Retina (tissue), 1 donor: ENCODE data around the gene PLIN5.
"Not testable (repeated sequence)": the region's sequence is repeated elsewhere in the genome, so short reads cannot be mapped to it uniquely, and the experiment has no call there.

ENCODE experiments used
- DNase-seq: peaks from one replicate; pipeline ENCODE4 v3.0.0-alpha.2; 2016

The PLIN5 gene

GRCh38 chr19:4542896-4543841 lies 8.1 kb upstream of the PLIN5 start:
- DNase-seq: no peak

DNA sequence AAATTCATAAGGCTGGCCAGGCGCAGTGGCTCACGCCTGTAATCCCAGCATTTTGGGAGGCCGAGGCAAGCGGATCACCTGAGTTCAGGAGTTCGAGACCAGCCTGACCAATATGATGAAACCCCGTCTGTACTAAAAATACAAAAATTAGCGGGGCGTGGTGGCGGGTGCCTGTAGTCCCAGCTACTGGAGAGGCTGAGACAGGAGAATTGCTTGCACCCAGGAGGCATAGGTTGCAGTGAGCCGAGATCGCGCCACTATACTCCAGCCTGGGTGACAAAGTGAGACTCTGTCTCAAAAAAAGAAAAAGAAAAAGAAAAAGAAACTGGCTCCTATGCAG lies 6.8 kb upstream of the PLIN5 start:
- DNase-seq: not testable (repeated sequence)

DNA sequence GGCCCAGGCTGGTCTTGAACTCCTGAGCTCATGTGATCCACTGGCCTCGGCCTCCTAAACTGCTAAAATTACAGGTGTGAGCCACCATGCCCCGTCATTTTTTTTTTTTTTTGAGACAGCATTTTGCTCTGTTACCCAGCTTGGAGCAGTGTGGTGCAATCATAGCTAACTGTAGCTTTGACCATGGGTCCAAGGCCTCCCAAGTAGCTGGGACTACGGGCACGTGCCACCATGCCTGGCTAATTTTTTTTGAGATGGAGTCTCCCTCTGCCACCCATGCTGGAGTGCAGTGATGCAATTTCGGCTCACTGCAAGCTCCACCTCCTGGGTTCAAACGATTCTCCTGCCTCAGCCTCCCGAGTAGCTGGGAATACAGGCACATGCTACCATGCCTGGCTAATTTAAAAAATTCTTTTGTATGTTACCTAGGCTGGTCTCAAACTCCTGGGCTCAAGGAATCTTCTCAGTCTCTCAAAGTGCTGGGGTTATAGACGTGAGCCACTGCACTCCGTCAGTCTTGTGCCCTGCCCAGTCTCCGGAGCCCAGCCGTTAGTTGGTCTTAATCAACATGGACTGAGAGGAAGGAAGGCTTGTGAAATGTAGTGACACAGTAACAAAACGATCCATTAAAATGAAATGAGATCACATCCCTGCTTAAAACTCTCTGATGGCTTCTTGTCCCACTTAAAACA lies 6.2 kb upstream of the PLIN5 start:
- no peak for DNase-seq

DNA sequence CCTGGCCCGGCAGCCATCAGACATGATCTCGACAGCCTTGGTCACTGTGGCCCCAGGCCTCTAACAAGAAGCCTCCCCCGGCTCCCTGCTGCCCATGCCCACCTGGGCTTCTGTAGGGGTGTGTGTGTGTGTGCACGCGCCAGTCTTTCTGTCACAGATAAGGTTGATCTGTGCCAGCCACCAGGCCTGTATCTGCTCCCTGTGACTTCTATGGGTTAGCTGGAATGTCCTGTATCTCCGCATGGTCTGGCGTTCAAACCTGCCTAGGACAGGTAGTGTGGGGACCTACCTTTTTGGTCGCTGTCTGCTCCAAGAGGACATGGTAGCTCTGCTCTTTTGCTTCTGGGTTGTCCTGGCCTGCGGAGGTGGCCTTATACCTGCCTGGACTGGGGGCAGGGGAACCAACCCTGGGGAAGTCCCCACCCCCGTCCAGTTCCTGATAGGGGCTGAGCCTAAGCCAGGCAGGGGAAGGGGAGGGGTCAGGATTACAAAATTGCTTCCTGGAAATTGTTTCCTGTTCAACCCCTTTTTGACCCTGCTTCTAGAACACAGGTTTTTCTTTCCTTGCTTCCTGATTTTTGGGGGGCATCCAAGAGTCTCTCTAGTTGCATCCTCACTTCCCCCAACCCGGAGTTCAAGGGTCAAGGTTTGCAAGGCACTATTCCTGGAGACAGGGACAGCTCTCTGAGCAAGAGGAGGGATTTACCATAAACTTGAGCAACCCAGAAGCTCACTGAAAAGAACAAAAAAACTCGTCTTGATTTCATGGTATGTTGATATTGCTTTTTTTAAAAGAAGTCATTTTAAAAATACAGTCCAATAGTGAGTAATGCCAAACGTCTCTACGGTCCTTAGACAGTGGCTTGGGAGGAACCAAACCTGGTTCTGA lies 4.9 kb upstream of the PLIN5 start, which contains the start of gene LRG1:
LRG1 (minus strand) TSS at position 344 of the 889 bp plus-strand sequence; CDS start at position 321, 23 bp downstream.
- no peak for DNase-seq

- no peak for DNase-seq
Observed at GRCh38 chr19:4539169-4539692, 4.2 kb upstream of the PLIN5 start.

- no peak for DNase-seq
Observed at GRCh38 chr19:4538601-4538954, 3.6 kb upstream of the PLIN5 start.

DNA sequence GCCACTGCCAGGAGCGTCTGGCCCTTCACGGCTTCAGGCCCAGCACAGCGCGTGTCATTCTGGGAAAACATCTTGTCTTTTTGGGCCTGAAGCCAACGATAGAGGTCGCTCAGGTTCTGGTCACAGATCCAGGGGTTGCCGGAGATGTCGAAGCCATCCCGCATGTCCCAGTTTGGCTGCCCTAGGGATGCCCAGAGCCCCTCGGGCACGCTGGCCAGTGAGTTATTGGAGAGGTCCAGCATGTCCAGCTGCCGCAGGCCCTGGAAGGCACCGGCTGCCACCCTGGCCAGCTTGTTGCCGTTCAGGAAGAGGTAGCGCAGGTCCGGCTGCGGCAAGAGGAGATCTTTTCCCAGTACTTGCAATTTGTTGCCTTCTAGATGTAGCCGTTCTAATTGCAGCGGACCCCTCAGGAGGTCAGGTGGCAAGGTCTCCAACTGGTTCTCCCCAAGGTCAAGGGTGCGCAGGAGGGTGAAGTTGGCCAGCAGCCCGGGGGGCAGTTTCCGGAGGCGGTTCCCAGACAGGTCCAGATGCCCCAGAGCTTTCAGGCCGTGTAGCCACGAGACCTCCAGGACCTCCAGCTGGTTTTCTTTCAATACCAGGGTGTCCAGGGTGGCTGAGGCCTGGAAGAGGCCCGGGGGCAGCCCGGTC lies 3.1 kb upstream of the PLIN5 start:
- DNase-seq: no peak

GRCh38 chr19:4536798-4537197 lies 1.8 kb upstream of the PLIN5 start:
- DNase-seq: no peak

- DNase-seq: no peak
Observed at GRCh38 chr19:4533835-4534424, 1.1 kb downstream of the PLIN5 start.

GRCh38 chr19:4533334-4533733 lies 1.7 kb downstream of the PLIN5 start:
- no peak for DNase-seq

DNA sequence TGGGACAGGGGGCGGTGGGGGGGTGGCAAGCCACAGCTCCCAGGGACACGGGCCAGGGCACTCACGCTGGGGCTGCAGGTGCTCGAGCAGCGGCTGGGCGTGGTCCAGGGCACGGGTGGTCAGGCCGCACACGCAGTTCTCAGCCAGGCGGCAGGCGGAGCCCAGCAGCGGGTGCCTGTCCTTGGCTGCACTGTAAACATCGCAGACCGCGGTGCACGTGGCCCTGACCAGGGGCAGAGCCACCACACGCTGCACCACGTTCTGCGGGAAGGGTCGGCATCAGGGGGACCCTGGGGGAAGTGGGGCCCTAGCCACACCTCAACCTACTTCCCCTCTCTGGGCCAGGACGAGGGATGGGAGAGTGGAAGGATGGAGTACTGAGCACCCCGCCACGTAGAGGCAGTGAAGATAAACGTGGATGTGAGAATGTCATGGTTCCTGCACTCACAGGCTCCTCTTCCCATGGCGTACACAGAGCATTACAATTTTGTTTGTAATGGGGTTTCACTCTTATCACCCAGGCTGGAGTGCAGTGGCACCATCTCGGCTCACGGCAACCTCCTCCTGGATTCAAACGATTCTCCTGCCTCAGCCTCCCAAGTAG lies 3.4 kb downstream of the PLIN5 start:
- no peak for DNase-seq

GRCh38 chr19:4529924-4530522 lies 5.0 kb downstream of the PLIN5 start:
- no peak for DNase-seq

- no peak for DNase-seq
Observed at GRCh38 chr19:4528843-4529242, 6.2 kb downstream of the PLIN5 start.

DNA sequence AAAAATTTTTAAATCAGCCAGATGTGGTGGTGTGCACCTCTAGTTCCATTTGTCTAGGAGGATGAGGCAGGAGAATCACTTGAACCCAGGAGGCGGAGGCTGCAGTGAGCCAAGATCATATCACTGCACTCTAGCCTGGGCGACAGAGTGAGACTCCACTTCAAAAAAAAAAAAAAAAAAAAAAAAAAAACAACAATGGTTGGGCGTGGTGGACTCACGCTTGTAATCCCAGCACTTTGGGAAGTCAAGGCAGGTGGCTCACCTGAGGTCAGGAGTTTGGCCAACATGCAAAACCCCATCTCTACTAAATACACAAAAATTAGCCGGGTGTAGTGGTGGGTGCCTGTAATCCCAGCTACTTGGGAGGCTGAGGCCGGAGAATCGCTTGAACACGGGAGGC lies 7.6 kb downstream of the PLIN5 start:
- DNase-seq: not testable (repeated sequence)

DNA sequence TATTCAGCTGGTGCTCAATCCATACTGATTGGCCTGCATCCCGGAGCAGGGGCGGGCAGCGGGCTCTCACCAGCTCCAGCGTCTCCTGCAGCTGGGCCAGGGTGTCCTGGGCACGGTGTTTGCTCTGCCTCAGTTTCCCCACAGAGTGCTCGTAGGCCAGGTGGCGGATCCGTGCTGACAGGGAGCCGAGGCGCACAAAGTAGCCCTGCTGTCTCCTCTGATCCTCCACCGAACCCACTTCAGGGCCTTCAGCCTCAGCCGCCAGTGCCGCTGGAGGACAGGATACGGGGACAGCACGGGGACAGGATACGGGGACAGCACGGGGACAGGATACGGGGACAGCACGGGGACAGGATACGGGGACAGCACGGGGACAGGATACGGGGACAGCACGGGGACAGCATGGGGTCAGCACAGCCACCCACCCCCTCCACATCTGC lies 9.4 kb downstream of the PLIN5 start:
- DNase-seq: no peak

DNA sequence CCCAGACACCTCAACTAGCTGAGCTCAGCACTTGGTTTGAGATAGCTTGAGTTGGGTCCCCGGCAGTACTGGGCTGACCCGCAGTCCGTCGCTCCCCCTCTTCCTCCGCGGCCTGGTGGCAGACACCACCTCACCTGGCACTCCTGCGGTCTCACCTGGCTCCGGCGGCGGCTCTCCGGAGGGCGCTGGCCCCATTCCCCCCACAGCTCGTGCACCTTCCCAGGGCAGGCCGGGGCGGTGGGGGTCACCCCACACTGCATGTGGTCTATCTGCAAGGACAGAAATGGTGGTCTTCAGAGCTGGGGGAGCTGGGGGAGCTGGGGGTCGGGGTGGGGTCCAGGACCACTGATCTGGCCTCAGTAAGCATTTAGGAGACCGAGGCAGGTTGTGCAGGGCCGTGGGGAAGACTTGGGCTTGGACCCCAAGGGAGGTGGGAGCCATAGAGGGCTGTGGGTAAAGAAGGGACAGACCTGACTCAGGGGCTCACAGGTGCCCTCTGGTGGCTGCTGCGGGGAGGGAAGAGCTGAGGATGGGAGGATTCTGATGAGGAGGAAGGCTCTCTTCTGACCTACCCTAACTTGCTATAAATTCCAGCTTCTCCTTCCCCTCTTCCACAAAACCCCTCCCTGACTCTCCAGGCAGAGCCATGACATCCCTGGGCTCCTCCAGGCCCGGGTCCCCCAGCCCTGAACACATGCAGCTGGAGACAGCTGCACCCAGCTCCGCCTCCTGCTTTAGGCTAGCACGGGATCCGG lies 10.0 kb downstream of the PLIN5 start:
- DNase-seq: peak; percentile 37

DNA sequence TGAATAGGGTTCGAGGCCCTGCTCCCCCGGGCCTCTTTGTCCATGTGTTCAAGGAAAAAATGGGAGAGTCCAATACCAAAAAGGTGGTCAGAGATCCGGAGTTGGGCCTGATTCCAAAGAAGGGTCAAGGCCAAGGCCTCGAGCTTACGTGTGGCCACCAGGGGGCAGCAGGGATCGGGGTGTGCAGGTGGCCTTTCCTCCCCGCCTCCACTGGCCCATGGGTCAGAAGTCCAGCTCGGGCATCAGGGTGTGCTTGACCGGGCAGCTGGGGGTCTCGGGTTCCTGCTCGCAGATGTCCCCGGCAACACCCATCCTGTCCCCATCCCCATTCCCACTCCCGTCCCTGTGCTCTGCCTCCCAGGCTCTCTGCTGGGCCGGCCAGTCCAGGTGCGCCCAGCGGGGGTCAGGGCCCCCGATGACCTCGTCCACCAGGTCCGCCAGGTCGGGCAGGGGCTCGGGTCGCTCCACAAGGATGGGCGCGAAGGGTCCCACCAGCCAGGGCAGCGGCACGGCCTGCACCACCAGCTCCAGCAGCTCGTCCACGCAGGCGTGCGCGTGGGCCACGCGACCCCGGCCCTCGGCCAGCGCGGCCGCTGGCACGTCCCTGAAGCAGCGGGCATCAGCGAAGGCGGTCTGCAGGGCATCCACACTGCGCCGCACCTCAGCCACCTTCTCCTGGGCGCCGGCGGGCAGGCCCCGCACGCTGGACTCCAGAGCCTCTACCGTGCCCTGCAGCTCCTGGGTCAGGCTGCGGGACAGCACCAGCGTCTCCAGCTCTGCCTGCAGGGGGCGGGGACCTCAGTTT lies 11.5 kb downstream of the PLIN5 start:
- DNase-seq: peak; percentile 41

GRCh38 chr19:4522291-4523002 lies 12.6 kb downstream of the PLIN5 start:
- DNase-seq: no peak

DNA sequence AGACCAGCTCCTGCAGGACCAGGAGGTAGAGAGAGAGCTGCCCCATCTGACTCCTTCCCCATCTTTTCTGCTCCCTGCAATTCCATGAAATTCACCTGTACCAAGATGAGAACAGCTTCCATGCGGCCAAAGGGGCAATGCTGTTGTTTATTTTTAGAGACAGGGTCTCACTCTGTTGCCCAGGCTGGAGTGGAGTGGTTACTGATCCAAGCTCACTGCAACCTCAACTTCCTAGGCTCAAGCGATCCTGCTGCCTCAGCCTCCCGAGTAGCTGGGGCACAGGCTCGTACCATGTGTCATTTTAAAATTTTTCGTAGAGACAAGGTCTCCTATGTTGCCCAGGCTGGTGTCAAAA lies 13.2 kb downstream of the PLIN5 start:
- no peak for DNase-seq
